Upper lobe of right lung (tissue), 1 donor: ENCODE measurements around the gene ROR1. TPM values are rescaled to one million over a fixed set of nuclear protein-coding genes. Genes with fewer than 3 reads are reported as not detected.
A peak's percentile ranks its signal among the peaks of the same experiment; 100 is the strongest.

ENCODE experiments used
- ATAC-seq: fragments of 200-7000 bp; cut with Tn5 transposase; one replicate; pipeline ENCODE4 v1.9.1; 2020; ENCODE audit warnings: mild to moderate bottlenecking, moderate library complexity
- DNase-seq: peaks from one replicate; pipeline ENCODE4 v3.0.0-alpha.2; 2020
- H3K27ac ChIP-seq: fragments of 200-600 bp; one replicate; pipeline ENCODE4 v1.8.0; 2022
- H3K27me3 ChIP-seq: fragments of 200-600 bp; one replicate; pipeline ENCODE4 v1.8.0; 2022; ENCODE audit warnings: mild to moderate bottlenecking
- H3K36me3 ChIP-seq: fragments of 200-600 bp; one replicate; pipeline ENCODE4 v1.8.0; 2022
- H3K4me1 ChIP-seq: fragments of 200-600 bp; one replicate; pipeline ENCODE4 v1.8.0; 2022
- H3K4me3 ChIP-seq: fragments of 200-600 bp; one replicate; pipeline ENCODE4 v1.8.0; 2022; ENCODE audit warnings: mild to moderate bottlenecking
- H3K9me3 ChIP-seq: fragments of 200-600 bp; one replicate; pipeline ENCODE4 v1.8.0; 2022
- CTCF ChIP-seq: fragments of 200-600 bp; IDR thresholded peaks from one replicate; pipeline ENCODE4 v1.8.0; 2022; ENCODE audit warnings: antibody characterized with exemption
- intact Hi-C: fragments of 100-400 bp; cut with DNase I; formaldehyde crosslinking; loops from one replicate; pipeline ENCODE4 v1.11.0; 2022
- total RNA-seq: library from RNA; stranded (reverse); fragmentation: NEBNext Ultra II Directional; extraction: Animal tissue kit (Norgen Biotek cat#: 25700); gene quantifications from one replicate; pipeline ENCODE4 v1.2.1, GENCODE V29; 2021
- donor health status: DM: no; HTN: yes; CAD: no; lungs with severe emphysema.

Gene ROR1
- total RNA-seq, 1 donor from 2014 or later = 21.4 TPM

GRCh38 chr1:64065571-64065970 is 291.8 kb downstream of the ROR1 start:
- TF ChIP-seq CTCF = no peak
- no peak overlapping the region for H3K4me3 ChIP-seq
- intact Hi-C loops = no loop called here
- H3K27ac ChIP-seq = no peak overlapping the region
- no peaks in the 10 kb centered on the region for H3K9me3 ChIP-seq
- DNase-seq = no peak
- no peaks in the 10 kb centered on the region for H3K27me3 ChIP-seq
- no peaks in the 10 kb centered on the region for H3K4me1 ChIP-seq
- ATAC-seq = peak; percentile 36
- H3K36me3 ChIP-seq = no peaks in the 10 kb centered on the region

GRCh38 chr1:64072089-64072793 is 298.4 kb downstream of the ROR1 start:
- no peak for ATAC-seq
- no peaks in the 10 kb centered on the region for H3K27me3 ChIP-seq
- H3K4me1 ChIP-seq = no peaks in the 10 kb centered on the region
- intact Hi-C loops = no loop called here
- DNase-seq = no peak
- TF ChIP-seq CTCF = no peak
- H3K36me3 ChIP-seq = no peaks in the 10 kb centered on the region
- no peaks in the 10 kb centered on the region for H3K9me3 ChIP-seq
- H3K4me3 ChIP-seq = no peak overlapping the region
- H3K27ac ChIP-seq = no peak overlapping the region

GRCh38 chr1:64073705-64074104 is 299.9 kb downstream of the ROR1 start:
- H3K27me3 ChIP-seq = no peaks in the 10 kb centered on the region
- no peak for TF ChIP-seq CTCF
- no peak for DNase-seq
- H3K9me3 ChIP-seq = no peaks in the 10 kb centered on the region
- H3K27ac ChIP-seq = no peak overlapping the region
- H3K4me1 ChIP-seq = no peaks in the 10 kb centered on the region
- ATAC-seq = no peak
- intact Hi-C loops = no loop called here
- no peaks in the 10 kb centered on the region for H3K36me3 ChIP-seq
- H3K4me3 ChIP-seq = no peak overlapping the region

DNA sequence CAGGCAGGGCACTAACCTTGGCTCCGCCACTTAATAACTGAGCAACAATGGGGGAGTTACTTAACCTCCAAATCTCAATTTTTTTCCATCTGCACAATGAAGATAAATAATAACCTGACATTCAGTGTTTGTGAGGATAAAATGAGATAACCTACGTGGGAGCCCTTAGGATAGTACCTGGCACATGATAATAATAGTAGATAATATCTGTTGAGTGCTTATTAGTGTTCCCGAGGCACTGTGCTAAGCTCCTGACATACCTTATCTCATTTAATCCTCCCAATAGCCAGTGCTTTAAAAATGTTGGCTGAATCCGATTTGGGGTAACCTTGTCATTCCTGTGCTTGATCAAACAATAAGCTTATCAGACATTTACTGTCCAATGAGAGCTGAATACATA is 300.9 kb downstream of the ROR1 start:
- Histone ChIP-seq H3K4me3 (no peak overlapping the region), H3K9me3 (no peaks in the 10 kb centered on the region), H3K4me1 (no peaks in the 10 kb centered on the region), H3K36me3 (no peaks in the 10 kb centered on the region), H3K27ac (no peak overlapping the region), H3K27me3 (no peaks in the 10 kb centered on the region)
- ATAC-seq (no peak), DNase-seq (no peak)
- intact Hi-C loops = no loop called here
- TF ChIP-seq CTCF = no peak

DNA sequence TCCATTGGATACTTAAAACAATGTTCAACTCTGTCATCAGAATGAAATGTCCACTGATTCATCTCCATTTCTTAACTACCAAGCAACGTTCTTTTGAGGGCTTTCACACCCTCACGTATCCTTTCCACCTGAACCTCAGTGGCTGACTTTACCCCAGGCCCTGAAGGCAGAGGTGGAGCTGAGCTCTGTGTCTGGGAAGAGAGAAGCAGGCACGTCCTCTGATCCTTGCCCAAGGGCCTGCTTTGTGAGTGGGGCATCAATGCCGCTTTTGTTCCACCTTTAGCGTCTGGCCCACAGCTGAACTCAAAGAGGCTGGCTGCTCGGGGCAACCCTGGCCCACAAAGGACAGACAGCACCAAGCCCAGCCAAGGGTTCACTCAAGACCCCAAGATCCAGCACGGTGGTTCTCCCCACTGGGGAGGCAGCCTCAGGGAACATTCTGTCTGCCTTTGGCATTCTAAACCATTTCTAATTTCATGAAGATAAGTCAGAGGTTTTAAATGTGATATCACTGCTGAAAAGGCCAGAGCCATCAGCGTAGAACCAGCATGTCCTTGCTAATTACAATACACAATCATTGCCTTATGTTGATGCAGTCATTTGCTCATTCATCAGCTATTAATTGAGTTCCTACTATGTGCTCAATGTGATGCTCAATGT is 303.6 kb downstream of the ROR1 start:
- TF ChIP-seq CTCF = no peak
- no peak overlapping the region for H3K4me3 ChIP-seq
- no peaks in the 10 kb centered on the region for H3K36me3 ChIP-seq
- DNase-seq (no peak), ATAC-seq (no peak)
- no peak overlapping the region for H3K27ac ChIP-seq
- H3K4me1 ChIP-seq = no peaks in the 10 kb centered on the region
- H3K27me3 ChIP-seq = no peaks in the 10 kb centered on the region
- intact Hi-C loops = no loop called here
- H3K9me3 ChIP-seq = no peaks in the 10 kb centered on the region
